OCI-M2 (cell line): ENCODE results near the gene POLA1.

Source experiments
- DNase-seq: peaks from one replicate; lab custom pipeline; 2025; ENCODE audit not compliant: unreplicated experiment; lab: John Stamatoyannopoulos, UW

POLA1 gene

DNA sequence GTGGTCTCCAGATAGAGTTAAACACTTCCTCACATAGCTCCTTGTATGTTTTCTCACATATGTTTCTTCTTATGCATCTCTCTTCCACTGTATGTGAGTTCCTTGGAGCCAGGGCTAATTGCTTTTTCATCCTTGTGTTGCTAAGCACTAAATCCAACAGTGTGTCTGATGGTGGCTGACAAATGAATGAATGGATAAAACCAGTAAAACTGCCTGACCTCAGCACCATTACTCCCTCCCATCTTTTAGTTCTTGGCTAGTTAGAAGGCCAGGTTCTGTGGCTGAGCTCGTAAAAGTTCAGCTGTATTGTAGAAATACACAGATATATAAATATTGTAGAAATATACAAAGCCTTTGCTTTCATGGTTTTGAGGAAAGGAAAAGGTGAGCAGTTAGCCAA is 271.7 kb downstream of the POLA1 start:
- DNase-seq, result no peak

DNA sequence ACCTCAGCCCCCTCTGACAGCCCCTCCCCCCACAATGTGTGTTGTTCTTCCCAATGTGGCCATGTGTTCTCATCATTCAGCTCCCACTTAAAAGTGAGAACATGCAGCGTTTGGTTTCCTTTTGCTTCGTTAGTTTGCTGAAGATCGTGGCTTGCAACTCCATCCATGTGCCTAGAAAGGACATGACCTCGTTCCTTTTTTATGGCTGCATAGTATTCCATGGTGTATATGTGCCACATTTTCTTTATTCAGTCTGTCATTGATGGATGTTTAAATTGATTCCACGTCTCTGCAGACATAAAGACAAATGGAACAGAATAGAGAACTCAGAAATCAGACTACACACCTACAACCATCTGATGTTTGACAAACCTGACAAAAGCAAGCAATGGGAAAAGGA is 276.1 kb downstream of the POLA1 start:
- no peak for DNase-seq

DNA sequence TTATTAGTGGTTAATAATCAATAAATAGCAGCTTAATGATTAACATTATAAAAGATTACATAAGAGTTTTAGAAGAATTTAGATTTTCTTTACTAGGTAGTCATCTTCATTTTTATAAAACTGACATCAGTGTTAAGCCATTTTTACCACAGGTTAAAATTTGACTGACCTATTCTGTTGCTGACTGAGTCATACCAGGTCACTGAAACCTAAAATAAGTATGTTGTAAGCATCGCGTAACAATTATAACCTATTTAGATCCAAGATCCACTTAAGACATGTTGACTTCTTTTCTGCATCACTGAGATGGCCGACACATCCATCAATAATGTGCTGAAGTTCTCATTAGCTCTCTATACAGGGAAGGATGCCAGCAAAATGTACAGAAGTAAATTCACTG is 285.4 kb downstream of the POLA1 start:
- DNase-seq, result no peak

GRCh38 chrX:24981030-24981429 is 287.3 kb downstream of the POLA1 start:
- DNase-seq, result no peak

DNA sequence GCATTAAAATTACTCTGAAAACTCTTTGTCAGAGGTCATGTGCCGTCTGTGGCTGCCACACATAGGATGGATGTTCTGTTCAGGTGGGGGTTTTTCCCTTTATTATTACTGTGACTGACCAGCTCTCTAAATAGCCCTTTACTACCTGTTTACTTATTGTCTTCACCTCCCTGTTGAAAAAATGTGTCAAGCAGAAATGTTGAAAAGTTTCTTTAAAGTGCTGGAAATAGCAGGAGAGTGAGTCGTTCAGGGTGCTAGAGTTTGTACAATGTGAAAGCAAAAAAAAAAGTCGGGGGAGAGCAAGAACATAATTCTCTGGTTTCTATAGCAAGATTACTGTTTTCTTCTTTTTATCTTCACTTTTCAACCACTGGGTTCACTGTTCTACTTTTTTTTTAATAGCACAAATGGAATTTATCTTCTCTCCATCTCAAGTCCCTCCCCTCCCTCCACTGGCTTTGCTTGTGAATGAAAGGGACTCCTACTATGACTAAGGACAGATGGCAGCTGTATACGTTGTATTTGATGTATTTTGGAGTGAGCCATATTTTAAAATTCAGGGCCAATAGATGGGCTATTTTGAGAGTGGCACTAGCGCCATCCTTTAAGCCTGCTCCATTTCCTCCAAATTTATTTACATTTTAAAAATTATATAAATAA is 288.7 kb downstream of the POLA1 start:
- no peak for DNase-seq

DNA sequence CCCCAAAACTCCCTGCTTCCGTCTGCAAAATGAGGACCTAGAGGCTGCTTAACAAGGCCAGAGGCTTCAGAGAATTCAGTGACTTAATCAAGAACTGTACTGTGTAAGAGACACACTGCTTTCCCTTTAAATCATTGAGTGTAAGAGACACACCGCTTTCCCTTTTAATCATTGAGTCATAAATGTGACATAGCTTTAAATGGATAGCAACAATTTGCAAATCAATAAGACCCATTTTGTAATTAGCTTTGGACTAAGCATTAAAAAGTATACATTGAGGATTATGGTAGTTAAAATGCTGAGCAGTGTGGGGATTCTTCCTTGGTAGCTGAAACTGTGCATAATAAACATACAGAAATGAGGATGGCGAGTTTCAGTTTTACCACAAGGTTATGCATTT is 290.2 kb downstream of the POLA1 start:
- DNase-seq, result no peak

DNA sequence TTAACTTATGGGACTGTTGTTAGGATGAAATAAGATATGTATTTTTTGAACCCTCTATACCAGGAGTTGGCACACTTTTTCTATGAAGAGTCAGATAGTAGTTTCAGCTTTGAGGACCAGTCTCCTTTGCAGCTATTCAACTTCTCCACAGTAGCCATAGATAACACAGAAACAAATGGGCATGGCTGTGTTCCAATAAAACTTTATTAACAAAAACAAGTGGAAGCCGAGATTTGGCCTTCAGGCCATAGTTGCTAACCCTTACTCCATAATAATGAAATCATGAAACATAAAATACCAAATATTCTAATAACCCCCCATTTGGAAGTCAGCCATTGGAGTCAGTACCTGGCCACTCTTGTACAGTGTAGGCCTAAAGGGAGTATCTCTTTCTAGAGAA is 291.4 kb downstream of the POLA1 start:
- DNase-seq, result no peak

- no peak for DNase-seq
These were observed 294.0 kb downstream of the POLA1 start for GRCh38 chrX:24987731-24988130.

DNA sequence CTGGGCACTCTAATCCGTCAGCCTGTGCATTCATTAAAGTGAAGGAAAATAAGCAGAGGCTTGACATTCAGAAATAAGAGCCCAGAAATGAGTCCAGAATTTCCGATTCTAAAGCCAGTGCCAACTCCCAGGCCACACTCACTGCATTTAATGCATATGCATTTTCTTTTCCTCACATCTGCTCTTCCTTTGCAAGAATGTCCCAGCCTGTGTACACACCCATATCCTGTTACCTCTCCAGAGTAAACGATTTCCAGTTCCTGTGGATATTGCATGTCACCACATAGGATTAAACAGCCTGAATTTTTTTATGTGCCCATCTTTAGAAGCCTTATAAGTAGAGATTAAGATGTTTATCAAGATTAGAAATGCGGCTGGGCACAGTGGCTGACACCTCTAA is 294.6 kb downstream of the POLA1 start:
- DNase-seq, result no peak

DNA sequence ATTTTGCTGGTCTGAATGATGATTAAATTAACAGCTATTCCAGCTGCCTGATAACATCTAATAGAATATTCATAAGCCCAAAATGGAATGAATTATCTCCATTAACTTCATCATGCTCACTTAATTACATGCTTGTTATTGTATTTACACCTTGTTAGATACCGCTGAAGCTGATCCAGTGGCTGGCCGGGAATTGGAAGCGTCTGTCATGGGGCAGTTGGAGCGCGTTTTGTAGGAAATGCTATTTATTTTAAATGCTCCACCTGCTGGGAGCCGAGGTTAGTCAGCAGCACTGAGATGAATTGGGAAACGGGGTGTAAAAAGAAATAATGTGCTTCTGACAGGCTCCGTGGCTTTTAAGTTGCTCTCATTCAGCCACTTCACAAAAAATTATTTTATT is 296.8 kb downstream of the POLA1 start:
- DNase-seq, result no peak

DNA sequence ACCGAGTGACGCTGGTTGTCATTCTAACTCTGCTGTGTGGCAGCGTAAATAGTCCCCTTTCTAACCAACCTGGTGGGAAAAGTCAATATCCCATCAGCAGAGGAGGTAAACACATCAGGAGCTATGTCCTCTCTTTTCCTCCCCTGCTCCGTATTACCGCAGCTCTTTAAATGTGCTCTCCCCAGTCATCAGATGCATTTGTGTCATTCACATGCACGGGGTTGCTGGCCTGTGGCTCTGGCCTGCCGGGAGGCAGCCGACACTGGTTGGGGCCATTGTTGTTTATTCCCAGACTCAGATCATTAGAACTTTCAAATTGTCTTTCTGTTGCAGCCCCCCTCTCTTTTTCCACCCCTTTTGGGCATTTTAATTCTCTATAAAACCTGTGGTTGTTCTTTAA is 300.2 kb downstream of the POLA1 start:
- DNase-seq, result no peak

DNA sequence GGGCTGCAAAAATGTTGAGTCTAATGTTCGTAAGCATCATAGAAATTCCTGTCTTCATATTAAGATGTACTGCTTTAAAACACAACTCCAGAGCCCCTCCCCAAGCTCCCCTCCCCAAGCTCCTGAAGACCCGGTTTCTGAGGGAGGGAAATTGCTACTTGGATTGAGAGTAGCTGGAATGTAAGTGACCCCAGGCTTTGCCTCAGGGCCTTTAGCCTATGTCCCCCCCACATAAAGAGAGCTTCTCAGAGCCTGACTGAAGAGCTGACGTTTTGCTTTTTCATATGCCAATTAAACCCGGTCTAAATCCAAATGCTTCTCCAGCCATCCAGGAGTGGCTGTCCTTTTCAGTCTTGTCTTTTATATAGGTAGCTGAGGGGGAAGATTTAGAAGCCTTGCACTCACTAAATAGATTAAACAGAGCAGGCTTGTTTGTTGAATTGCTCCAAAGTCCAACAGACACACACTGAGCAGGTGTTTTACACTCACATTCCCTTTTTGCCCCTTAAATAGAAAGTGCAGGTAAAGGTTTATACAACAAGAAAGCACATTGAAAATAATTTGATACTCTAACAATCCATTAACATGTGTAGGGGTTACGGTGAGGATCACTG is 302.5 kb downstream of the POLA1 start:
- DNase-seq, result no peak

DNA sequence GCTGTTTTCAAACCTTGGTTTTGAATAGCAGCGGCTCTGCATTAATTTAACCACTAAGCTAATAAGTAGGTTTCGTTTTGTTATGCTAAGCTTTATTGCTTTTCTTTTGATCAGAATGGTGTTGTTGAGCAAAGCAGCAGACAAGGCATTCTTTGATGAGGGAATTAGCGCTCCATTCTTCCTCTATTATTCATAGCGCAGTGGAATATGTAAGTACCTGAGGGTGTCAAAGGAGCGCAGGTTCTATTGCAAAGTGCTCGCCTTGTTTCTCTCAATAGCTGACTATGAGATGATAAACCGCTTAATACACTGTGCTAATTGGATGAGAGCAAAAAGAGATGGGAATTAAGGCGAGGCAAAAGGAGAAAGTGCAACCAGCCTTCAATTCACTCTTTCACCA is 305.8 kb downstream of the POLA1 start:
- DNase-seq, result no peak

DNA sequence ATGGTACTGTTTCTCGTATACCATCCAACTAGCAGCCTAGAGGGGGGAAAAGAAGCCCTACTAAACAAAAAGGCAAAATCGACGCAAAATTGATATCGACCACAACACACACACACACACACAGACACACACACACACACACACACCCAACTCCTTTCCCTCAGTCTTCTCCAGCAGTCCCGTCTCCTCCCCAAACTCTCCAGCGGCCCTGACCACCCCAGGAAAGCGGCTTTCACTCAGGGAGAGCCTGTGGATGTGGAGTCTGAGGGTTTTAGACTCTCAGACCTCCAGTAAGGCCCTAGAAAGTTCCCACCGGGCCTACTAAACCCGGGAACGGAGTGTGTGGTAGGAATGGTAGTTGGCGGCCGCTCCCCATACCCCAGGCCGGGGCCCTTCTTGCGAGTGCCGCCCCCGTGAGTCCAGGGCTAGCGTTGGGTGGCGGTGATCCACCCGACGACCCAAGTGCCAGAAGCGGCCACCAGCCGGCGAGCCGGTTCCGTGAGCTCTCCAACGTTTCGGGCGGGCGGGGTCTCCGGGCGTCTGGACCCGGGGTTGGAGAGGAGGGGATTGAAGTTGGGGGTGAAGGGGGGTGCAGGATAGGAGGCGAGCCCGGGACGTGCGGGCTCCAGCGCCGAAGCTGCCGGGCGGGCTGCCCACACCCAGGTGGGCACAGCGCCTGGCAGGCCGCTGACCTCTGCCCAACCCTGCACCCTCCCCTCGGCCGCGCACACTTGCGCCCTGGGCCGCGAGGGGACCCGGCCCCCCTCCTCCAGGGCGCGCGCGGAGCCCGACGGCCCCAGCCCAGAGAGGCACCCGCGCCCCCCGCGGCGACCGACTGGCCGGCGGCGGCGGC is 308.3 kb downstream of the POLA1 start:
- DNase-seq, result no peak

GRCh38 chrX:25002661-25003020 is 308.9 kb downstream of the POLA1 start:
- DNase-seq, result no peak

DNA sequence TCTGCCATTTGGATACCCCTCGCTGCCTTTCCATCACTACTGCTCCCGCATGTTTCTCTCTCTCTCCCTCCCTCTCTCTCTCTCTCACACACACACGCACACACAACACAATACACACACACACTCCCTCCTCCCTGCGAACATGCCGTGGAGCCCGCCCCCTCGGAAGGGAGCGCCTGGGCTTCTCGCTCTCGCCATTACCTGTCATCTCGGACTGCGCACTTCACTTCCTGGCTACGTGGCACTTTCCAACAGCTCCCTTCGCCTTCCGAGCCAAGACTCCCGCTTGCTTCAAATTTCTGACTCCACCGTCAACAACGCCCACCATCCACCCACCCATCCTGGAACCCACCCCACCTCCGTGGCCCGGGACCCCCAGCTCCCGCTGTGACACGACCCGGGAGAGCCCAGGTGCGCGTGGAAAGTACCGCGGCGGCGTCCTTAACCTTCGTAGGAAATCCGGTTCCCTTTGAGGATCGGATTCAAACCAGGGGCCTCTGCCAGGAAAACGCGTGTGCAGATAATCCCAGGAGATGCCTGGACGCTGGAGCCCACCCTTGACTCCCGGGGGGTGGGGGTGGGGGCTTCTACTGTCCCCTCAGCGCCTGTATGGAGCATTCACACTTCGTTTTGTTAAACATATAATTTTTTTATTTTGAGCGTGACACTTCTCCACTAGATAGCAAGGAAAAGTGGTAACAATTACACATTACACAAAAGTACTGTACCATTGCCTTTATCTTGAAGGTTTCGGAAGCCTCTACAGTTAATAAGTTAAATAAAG is 309.5 kb downstream of the POLA1 start:
- DNase-seq, result no peak

GRCh38 chrX:25004040-25004439 is 310.3 kb downstream of the POLA1 start:
- no peak for DNase-seq

DNA sequence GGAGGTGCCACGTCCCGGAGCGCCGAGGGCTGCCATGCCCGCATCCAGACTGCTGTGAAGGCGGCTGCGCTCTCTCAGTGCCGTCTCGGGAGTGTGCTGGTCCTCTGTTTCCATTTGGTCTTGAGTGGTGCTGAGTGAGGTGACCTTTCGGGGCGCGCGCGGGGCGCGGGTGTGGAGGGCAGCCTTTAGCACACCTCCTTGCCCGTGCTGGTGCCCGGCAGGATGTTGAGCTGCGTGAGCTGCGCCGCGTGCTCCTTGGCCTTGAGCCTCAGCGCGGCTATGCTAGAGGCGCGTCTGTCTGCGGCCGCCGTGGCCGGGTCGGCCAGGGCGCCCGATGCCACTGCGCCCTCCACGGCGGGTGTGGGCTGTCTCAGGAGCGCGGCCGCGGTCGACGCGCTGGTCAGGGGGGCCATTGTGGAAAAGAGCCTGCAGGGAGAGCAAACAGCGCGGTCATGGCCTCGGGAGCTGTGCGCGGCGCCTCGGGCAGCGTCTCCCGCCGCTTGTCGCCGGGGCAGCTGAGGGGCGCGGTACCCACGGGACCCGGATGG is 310.8 kb downstream of the POLA1 start:
- DNase-seq, result no peak

DNA sequence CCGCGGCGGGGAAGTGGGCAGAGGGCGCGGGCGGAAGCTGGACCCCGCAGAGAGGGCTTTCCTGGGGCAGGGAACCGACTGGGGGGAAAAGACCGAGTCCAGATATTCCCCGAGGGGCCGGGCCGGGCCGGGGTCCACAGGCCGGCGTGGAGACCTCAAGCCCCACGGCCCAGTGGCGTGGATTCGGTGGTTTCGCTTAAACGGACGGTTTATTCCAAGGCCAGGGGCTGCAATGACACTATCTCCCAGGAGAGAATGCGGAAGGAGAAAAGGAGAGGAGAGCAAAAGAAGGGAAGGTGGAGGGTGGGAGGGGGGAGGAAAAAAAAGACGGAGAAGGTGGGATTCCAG is 311.3 kb downstream of the POLA1 start:
- no peak for DNase-seq

DNA sequence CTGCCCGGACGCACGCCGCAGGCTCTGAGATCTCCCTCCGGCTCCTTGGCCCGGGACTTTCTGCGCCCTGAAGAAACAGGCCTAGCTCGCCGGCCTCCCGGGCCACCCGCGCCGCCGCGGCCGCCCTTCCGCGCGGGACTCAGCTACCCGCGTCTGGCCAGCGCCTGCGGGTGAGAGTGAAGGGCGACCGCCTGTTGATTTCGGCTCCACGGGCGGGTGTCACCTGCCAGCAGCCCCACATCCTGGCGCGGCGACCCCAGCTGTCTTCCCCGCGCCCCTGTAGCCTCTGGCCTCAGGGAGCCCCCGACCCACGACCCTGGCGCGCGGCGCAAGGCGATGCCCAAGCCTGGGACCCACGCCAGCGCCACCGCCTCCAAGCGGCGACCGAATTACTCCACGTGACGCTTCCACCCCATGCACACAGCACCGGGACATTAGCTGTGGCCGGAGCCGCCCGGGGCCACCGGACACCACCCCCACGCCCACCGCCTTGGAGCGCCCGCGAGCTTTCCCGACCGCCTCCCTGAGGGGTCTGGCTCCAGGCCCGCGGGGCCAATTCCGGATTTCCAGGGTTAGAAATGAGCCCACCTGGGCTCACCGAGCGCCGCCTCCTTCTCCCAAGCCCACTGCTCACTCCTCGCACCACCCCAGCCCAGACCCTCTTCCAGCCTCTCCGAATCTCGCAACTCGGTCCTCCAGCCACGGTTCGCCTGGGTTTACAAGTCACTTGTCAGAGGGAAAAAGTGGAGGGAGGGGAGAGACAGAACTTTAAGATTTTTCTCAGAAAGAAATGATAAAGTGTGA is 311.9 kb downstream of the POLA1 start:
- DNase-seq, result no peak
